GM12891 (cell line): ENCODE measurements around the gene SNX19.

Experiments used
- DNase-seq: peaks from one replicate; pipeline ENCODE4 v3.0.0; 2011; ENCODE audit warnings: low spot score; ENCODE audit not compliant: insufficient read length
- FAIRE-seq: peaks from 2 replicates; lab custom pipeline; 2011; peaks lifted over from hg19 to GRCh38; lab: Jason Lieb, UNC
- PAX5 ChIP-seq: IDR thresholded peaks from 2 replicates; pipeline ENCODE4 v1.6.1; 2011; ENCODE audit warnings: low read length, moderate library complexity, mild to moderate bottlenecking; ENCODE audit not compliant: insufficient read depth, severe bottlenecking
- POLR2A ChIP-seq: IDR thresholded peaks from 2 replicates; pipeline ENCODE4 v1.6.1; 2011; ENCODE audit warnings: low read depth, low read length, control low read depth
- POLR2AphosphoS5 ChIP-seq: IDR thresholded peaks from 2 replicates; pipeline ENCODE4 v1.6.1; 2011; ENCODE audit warnings: low read depth, low read length, control low read depth
- POU2F2 ChIP-seq: IDR thresholded peaks from 2 replicates; pipeline ENCODE4 v1.6.1; 2011; ENCODE audit warnings: low read depth, mild to moderate bottlenecking, control low read depth, low read length, moderate library complexity
- SPI1 ChIP-seq: IDR thresholded peaks from 2 replicates; pipeline ENCODE4 v1.6.1; 2011; ENCODE audit warnings: low read depth, low read length, control low read depth
- TAF1 ChIP-seq: IDR thresholded peaks from 2 replicates; pipeline ENCODE4 v1.6.1; 2011; ENCODE audit warnings: low read depth, low read length, control low read depth

Gene SNX19

DNA sequence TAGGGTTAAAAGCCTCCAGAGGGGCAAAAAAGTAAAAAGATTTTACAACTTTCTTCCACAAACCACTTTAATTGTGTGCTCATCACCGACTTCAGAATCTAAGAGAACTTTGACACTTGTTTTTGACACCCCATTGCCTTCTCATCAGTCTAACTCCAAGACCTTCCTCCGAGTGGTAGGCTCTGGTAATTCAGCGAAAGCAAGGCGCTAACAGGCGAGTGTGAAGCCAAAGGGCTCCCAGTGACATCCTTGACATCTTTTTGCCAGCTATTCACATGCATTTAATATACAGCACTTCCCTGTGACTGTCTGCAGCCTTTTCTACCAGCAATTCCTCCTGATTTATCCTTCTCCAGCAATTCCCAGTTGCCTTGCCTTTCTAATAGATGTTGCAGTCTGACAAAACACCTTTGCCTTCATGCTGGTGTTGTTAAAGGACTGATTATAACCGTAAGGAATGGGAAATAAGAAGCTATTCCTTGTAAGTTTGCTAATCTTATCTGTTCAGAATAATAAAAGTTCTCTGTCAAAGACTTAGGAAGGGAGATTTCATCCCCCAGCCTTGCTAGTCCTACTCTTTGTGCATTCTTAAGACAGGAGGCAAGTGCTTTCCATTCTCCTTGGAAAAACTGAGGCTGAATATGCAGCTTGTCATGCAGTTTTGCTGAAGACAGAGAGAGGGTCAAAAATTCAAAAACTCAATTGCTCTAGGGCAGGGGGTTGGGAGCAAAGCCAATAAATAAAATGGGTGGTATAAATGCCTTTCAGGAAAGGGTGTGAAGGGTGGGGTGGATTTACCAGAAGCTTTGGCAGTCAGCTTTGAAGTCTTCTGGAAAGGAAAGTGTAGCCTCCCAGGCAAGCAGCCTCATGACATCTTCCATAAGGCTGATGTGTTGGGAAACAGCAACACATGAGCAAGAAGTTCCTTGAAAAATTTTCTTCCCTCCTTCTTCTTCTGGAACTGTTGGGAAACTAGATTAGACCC is 39.1 kb downstream of the SNX19 start:
- TF ChIP-seq POU2F2 (no peak), POLR2AphosphoS5 (no peak), TAF1 (no peak), PAX5 (no peak), SPI1 (no peak), POLR2A (no peak)
- DNase-seq (no peak), FAIRE-seq (no peak)

DNA sequence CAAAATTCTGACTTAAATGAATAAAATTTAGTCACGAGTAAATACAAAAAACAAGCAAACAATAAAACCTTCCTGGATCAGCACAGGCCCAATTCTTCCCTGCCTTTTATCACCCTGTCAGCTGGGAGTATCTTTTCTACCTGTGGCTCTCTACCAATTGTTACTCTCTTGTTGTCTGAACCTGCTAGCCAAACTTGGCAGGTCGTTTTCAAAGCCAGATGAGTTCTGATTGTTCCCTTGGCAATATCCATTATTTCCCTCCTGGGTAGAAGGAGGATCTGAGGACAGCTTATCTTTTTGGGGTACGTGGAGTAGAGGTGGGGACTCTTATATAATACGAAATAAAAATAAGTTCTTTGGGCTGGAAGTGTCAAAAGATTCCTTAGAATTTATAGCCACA is 40.2 kb downstream of the SNX19 start:
- TF ChIP-seq SPI1 (no peak), POLR2A (no peak), PAX5 (no peak), POLR2AphosphoS5 (no peak), TAF1 (no peak), POU2F2 (no peak)
- DNase-seq = no peak
- FAIRE-seq = no peak

DNA sequence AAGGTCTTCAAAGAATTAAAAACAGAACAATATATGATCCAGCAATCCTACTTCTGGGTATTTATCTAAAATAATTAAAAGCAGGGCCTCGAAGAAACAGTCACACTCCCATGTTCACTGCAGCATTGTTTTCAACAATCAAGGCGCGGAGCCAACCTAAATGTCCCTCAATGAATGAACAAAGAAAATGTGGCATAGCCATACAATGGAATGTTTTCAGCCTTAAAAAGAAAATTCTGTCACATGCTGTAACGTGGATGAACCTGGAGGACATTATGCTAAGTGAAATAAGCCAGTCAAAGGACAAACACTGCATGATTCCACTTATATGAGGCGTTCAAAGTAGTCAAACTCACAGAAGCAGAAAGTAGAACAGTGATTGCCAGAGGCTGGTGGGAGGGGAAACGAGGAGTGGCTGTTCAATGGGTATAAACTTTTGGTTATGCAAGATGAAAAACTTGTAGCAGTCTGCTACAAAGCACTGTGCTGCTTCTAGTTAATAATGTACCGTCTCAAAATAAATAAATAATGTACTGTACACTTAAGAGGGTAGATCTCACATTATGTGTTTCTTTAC is 41.2 kb downstream of the SNX19 start:
- FAIRE-seq = no peak
- no peak for DNase-seq
- no peak for TF ChIP-seq TAF1
- TF ChIP-seq SPI1 = no peak
- no peak for TF ChIP-seq POLR2AphosphoS5
- no peak for TF ChIP-seq POLR2A
- no peak for TF ChIP-seq PAX5
- no peak for TF ChIP-seq POU2F2

DNA sequence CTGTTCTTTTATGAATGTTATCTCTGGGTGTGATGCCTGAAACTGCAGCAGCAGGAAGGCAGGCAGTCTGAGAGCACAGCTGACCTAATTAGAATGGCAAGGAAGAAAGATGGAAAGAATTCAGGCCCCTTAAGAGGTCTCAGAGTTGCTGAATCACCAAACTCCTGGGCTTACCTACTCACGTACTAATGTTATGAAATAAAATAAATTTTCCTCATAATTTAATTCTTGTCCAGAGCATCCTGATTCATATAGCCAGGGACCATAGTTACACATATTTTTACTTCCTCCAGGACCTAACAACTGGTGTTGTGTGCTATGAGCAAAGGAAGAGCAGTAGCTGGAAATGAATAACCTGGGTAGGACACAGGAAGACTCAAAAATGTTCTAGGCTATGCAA is 41.9 kb downstream of the SNX19 start:
- TF ChIP-seq POLR2A = no peak
- no peak for DNase-seq
- FAIRE-seq = no peak

DNA sequence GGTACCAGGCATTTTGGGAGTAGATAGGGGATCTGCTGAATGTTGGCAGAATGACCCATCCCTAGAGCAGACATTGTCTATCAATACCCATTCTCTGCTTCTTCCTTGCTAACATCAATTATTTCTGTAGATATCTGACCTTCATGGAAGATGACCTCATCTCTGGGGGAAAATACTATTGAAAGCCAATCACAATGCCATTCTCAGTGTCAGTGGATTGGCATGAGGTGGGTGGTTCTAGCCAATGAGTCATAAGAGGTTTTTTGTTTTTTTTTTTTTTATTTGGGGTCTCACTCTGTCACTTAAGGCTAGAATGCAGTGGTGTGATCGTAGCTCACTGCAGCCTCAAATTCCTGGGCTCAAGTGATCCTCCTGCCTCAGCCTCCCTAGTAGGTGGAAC is 42.5 kb downstream of the SNX19 start:
- no peak for DNase-seq
- TF ChIP-seq PAX5 (no peak), POLR2A (no peak), SPI1 (no peak)
- no peak for FAIRE-seq

DNA sequence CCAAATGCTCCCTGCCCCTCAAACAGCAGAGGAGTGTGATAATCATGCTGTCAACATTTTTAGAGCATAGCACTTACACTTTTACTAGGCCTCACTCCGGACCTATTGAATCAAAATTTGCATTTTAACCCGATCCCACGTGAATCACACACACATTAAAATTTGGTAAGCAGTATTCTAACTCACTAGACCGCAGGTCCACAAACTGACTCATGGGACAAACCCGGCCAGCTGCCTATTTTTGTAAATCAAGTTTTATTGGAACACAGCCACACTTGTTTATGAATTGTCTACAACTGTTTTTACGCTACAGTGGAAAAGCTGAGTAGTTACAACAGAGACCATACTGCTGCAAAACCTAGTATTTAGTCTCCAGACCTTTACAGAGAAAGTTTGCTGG is 43.3 kb downstream of the SNX19 start:
- DNase-seq (no peak), FAIRE-seq (no peak)
- TF ChIP-seq TAF1 (no peak), POLR2A (no peak), PAX5 (no peak), POU2F2 (no peak), POLR2AphosphoS5 (no peak), SPI1 (no peak)

DNA sequence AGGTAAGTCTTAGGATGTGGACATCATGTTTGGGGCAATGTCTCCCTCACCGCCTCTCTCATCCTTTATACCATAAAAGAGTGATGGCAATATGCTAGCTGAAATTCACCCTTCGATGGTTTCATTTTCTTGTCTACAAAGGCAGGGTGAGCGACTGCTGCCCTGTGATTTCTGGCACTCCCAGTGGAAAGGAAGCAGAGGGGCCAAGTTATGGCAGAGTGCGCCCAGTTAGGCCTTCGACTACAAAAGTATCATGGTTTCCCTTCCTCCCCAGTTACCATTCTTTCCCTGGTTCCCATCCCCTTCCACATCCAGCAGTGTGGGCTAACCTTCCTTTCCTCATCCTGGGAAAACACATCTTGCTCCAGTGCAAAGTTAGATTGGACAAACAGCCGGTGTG is 43.8 kb downstream of the SNX19 start:
- no peak for DNase-seq
- no peak for TF ChIP-seq SPI1
- no peak for TF ChIP-seq TAF1
- TF ChIP-seq PAX5 = no peak
- TF ChIP-seq POLR2AphosphoS5 = no peak
- no peak for TF ChIP-seq POU2F2
- TF ChIP-seq POLR2A = no peak
- no peak for FAIRE-seq

DNA sequence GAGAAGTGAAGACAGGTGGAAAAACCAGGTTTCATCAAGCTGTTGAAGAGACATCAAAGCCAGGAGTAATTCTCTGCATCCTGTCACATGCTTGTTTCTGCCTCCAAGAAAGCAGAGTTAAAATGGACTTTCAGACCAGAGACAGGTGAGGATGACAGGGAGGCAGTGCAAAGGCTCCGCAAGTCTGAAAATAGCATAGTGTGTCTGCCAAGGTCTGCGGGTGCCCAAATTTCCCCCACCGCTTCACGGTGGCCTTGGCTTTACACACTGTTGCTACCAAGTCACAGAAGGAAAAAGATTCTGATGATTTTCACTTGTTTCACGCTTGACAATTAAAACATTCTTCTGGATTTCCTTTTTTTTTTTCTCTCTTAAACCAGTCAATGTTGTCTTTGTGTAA is 44.2 kb downstream of the SNX19 start:
- FAIRE-seq (no peak), DNase-seq (no peak)
- TF ChIP-seq TAF1 (no peak), PAX5 (no peak), POLR2AphosphoS5 (no peak), POU2F2 (no peak), SPI1 (no peak), POLR2A (no peak)

DNA sequence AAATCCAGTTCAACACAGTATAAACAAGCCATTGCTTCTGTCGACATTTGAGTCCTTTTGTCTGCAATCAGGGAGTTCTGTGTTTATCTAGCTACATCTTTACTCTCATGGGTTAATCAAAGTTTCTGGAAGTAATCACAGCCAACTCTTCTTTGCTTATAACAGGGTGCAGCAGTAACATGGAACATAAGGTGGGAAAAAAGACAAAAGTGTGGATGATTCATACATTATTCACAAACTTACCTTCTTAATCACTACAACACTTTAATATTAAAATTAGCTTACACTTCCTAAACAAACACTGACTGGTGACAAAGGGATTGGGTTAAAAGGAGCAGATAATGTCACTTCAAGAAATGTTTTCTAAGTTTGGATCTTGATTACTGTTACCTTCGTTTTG is 44.7 kb downstream of the SNX19 start:
- FAIRE-seq (no peak), DNase-seq (no peak)
- no peak for TF ChIP-seq POU2F2
- no peak for TF ChIP-seq TAF1
- TF ChIP-seq SPI1 = no peak
- TF ChIP-seq POLR2A = no peak
- no peak for TF ChIP-seq POLR2AphosphoS5
